ENCODE results near the gene ATPAF2. TPM values are rescaled to one million over a fixed set of nuclear protein-coding genes. Genes with fewer than 3 reads are reported as not detected.

ATPAF2 gene
- total and polyA plus RNA-seq, 4 experiments from 2014 or later: 16.6 to 24.3 (median 21.0) TPM

DNA sequence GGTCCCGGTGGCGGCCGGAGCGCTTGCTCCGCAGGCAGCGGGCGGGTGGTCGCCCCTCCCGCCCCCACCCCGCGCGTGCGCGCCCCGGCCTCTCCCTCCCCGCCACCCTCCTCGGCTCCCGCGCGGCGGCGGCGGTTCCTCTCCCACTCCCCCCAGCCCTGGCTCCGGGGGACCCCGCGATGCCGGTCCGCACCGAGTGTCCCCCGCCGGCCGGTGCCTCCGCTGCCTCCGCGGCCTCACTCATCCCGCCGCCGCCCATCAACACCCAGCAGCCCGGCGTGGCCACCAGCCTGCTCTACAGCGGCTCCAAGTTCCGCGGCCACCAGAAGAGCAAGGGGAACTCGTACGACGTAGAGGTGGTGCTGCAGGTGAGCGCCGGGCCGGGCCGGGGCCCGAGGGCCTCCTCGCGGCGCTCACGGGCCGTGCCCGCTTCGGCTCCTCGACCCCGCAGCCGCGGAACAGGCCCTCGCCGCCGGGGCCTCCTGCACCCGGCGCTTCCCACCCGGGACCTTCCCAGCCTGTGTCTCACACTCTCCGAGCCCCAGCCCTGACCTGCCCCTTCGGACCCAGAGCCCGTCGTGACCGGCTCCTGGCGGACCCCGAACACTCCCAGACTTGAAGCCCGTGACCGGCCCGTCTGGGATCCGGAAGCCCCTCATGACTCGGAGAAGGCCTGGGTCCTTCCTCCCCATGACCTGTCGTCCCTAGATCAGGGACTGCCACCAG is 730 bp upstream of the ATPAF2 start:
- Mint-ChIP-seq H3K27me3 (no peaks in the 10 kb centered on the region), H3K4me1 (peaks cover 34 to 67% (median 48%) of the 10 kb centered on the region in 4 donors), H3K36me3 (peaks cover 0 to 9% of the 10 kb centered on the region in 2 donors), H3K9me3 (peaks cover 0 to 1% (median 0%) of the 10 kb centered on the region in 8 donors), H3K27ac (peak overlapping the region; percentile 80 to 100 (median 99)), H3K4me3 (peak overlapping the region; percentile 92 to 100 (median 100))
- ChIA-PET CTCF (ENCODE audit: partially characterized antibody) (no interaction called here), POLR2A (ENCODE audit: partially characterized antibody) (interaction anchor here (1.2 kb wide), 1 partner anchor 204 kb away, joined by 6 read pairs; the partner anchor contains the start of gene SREBF1)
- intact Hi-C loops (cut with micrococcal nuclease): loop anchor here (1.0 to 5.0 kb wide), 6 partner anchors 47 to 562 kb away; partner anchors contain the start of genes ALKBH5, DRC3, DRG2 and MED9
- H3K9me3 ChIP-seq (ENCODE audit: control insufficient read depth in 1 of 2, low read length in 2 of 2): no peaks in the 10 kb centered on the region
- no peaks in the 10 kb centered on the region for H3K36me3 ChIP-seq (ENCODE audit: insufficient read depth, low read length)
- H3K4me3 ChIP-seq (ENCODE audit: low read length in 2 of 2): peak overlapping the region; percentile 39 to 79
- peak overlapping the region; percentile 73 for H3K27ac ChIP-seq (ENCODE audit: low read depth, low read length)
- no peak for DNase-seq
- H3K27me3 ChIP-seq (ENCODE audit: insufficient read depth, low read length): no peaks in the 10 kb centered on the region
- peaks cover 26% of the 10 kb centered on the region for H3K4me1 ChIP-seq (ENCODE audit: insufficient read depth, low read length)

DNA sequence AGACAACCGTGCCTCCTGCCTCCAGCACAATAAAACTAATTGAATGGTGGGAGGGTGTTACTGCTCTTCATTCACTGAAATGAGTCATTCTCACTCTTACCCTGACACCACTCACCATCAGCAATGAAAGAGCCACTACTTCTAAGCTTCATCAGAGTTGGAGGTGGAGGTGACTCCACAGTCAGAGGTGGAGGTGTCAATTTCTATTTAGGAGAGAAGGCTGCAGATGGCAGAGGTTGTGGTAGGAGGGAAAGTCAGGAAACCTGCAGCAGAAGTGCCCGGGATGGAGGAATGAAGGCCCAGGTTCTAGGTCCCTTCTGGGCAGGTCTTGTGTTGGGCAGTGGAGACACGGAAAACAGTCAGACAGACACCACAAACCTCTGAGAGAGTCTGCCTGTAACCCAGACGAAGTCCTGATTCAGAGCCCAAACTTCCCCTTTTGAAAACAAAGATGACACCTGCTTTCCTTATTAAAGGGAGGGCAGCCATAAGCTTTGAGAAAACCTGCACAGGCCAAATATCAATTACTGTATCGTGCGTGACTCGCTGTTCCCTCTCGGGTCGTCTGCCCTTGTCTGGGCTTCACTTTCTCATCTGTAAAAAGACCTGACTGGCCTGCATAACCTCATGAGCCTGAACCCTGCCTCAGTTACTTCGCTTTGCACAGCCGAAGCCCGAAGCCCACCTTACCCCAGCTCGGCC is 668 bp downstream of the ATPAF2 start:
- ChIA-PET POLR2A (ENCODE audit: partially characterized antibody) (interaction anchor here (1.2 kb wide), 3 partner anchors 66 to 202 kb away, joined by 3 to 6 read pairs (median 5); partner anchors contain the start of genes DRC3, SREBF1 and TOM1L2), CTCF (ENCODE audit: partially characterized antibody) (interaction anchor here (0.7 to 1.7 kb wide), 3 partner anchors 9 to 358 kb away, joined by 3 to 5 read pairs (median 5); no protein-coding TSS in a partner anchor)
- Histone ChIP-seq H3K9me3 (ENCODE audit: control insufficient read depth in 1 of 2, low read length in 2 of 2) (no peaks in the 10 kb centered on the region), H3K4me3 (ENCODE audit: low read length in 2 of 2) (peak overlapping the region; percentile 72 to 79), H3K4me1 (ENCODE audit: insufficient read depth, low read length) (peaks cover 28% of the 10 kb centered on the region), H3K27me3 (ENCODE audit: insufficient read depth, low read length) (no peaks in the 10 kb centered on the region), H3K36me3 (ENCODE audit: insufficient read depth, low read length) (no peaks in the 10 kb centered on the region), H3K27ac (ENCODE audit: low read depth, low read length) (peak overlapping the region; percentile 73)
- Mint-ChIP-seq H3K27ac (peak overlapping the region; percentile 80 to 100 (median 99)), H3K9me3 (peaks cover 0 to 1% (median 0%) of the 10 kb centered on the region in 8 donors), H3K4me1 (peaks cover 38 to 65% (median 53%) of the 10 kb centered on the region in 4 donors), H3K36me3 (peaks cover 0 to 9% of the 10 kb centered on the region in 2 donors), H3K27me3 (no peaks in the 10 kb centered on the region), H3K4me3 (peak overlapping the region; percentile 92 to 100 (median 100))
- intact Hi-C loops (cut with micrococcal nuclease): loop anchor here (2.0 to 5.0 kb wide), 4 partner anchors 49 to 561 kb away; partner anchors contain the start of genes ALKBH5, DRG2, MED9 and PEMT
- peak in 1 of 5 donors; percentile 59 for DNase-seq

DNA sequence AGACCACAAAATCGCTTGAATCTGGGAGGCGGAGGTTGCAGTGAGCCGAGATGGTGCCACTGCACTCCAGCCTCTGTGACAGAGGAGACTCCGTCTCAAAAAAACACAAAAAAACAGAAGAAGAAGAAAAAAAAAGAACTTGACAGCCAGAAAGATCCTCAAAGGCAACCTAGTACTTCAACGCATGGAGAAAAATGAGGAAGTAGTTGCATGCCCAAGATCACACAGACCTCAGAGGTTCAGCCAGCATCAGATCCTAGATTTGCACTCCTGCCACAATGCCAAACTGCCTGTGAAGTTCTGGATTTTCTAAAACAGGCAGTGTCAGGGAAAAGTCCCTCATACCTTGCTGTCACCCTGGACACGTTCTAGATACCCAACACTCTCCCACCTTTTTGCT is 1.5 kb downstream of the ATPAF2 start:
- POLR2A ChIA-PET (ENCODE audit: partially characterized antibody): interaction anchor here (1.2 kb wide), 2 partner anchors 65 to 148 kb away, joined by 3 to 5 read pairs; partner anchors contain the start of genes DRC3 and TOM1L2
- DNase-seq: no peak
- Mint-ChIP-seq H3K4me3 (peak overlapping the region; percentile 42 to 100 (median 98)), H3K9me3 (peaks cover 0 to 1% (median 0%) of the 10 kb centered on the region in 8 donors), H3K4me1 (peaks cover 40 to 67% (median 51%) of the 10 kb centered on the region in 4 donors), H3K36me3 (peaks cover 0 to 9% of the 10 kb centered on the region in 2 donors), H3K27me3 (no peaks in the 10 kb centered on the region), H3K27ac (peak overlapping the region in 5 of 7 donors; percentile 38 to 99 (median 80))
- H3K36me3 ChIP-seq (ENCODE audit: insufficient read depth, low read length): no peaks in the 10 kb centered on the region
- H3K27ac ChIP-seq (ENCODE audit: low read depth, low read length): no peak overlapping the region
- no peaks in the 10 kb centered on the region for H3K9me3 ChIP-seq (ENCODE audit: control insufficient read depth in 1 of 2, low read length in 2 of 2)
- intact Hi-C loops (cut with micrococcal nuclease): loop anchor here (5.0 kb wide), 1 partner anchor 560 kb away; the partner anchor contains the start of gene MED9
- CTCF ChIA-PET (ENCODE audit: partially characterized antibody): interaction anchor here (1.7 kb wide), 1 partner anchor 357 kb away, joined by 5 read pairs; no protein-coding TSS in a partner anchor
- H3K4me3 ChIP-seq (ENCODE audit: low read length in 2 of 2): no peak overlapping the region
- H3K4me1 ChIP-seq (ENCODE audit: insufficient read depth, low read length): peaks cover 35% of the 10 kb centered on the region
- no peaks in the 10 kb centered on the region for H3K27me3 ChIP-seq (ENCODE audit: insufficient read depth, low read length)

DNA sequence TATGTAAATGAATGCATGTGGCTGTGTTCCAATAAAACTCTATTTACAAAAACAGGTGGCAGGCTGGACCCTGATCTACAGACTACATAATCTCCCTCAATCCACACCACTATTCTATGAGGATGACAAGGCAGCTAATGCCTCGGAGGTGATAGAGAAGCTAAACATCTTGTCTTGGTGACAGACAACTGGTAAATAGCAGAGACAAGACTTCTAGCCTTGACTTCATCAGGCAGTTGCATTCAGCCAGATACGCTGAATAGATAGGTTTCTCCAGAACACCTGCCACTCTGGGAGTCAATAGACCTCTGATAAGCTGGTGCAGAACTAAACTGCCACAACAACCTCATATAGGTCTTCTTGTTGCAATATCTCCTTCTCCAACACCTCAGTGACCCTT is 3.3 kb downstream of the ATPAF2 start:
- H3K9me3 ChIP-seq (ENCODE audit: control insufficient read depth in 1 of 2, low read length in 2 of 2): no peaks in the 10 kb centered on the region
- H3K4me3 ChIP-seq (ENCODE audit: low read length in 2 of 2): no peak overlapping the region
- Mint-ChIP-seq H3K27ac (peak overlapping the region in 1 of 7 donors; percentile 8), H3K36me3 (peaks cover 0 to 7% of the 10 kb centered on the region in 2 donors), H3K27me3 (no peaks in the 10 kb centered on the region), H3K4me1 (peaks cover 27 to 55% (median 39%) of the 10 kb centered on the region in 4 donors), H3K9me3 (peaks cover 0 to 1% (median 0%) of the 10 kb centered on the region in 8 donors), H3K4me3 (no peak overlapping the region)
- POLR2A ChIA-PET (ENCODE audit: partially characterized antibody): interaction anchor here (0.6 to 0.7 kb wide), 2 partner anchors 149 to 194 kb away, joined by 3 read pairs; no protein-coding TSS in a partner anchor
- intact Hi-C loops (cut with micrococcal nuclease): loop anchor here (5.0 kb wide), 1 partner anchor 558 kb away; the partner anchor contains the start of gene MED9
- CTCF ChIA-PET (ENCODE audit: partially characterized antibody): interaction anchor here (0.8 to 3.9 kb wide), 7 partner anchors 10 to 539 kb away, joined by 3 to 47 read pairs (median 3); partner anchors contain the start of genes RAI1 and RASD1
- H3K36me3 ChIP-seq (ENCODE audit: insufficient read depth, low read length): no peaks in the 10 kb centered on the region
- no peaks in the 10 kb centered on the region for H3K27me3 ChIP-seq (ENCODE audit: insufficient read depth, low read length)
- peaks cover 33% of the 10 kb centered on the region for H3K4me1 ChIP-seq (ENCODE audit: insufficient read depth, low read length)
- H3K27ac ChIP-seq (ENCODE audit: low read depth, low read length): no peak overlapping the region
- DNase-seq: no peak

DNA sequence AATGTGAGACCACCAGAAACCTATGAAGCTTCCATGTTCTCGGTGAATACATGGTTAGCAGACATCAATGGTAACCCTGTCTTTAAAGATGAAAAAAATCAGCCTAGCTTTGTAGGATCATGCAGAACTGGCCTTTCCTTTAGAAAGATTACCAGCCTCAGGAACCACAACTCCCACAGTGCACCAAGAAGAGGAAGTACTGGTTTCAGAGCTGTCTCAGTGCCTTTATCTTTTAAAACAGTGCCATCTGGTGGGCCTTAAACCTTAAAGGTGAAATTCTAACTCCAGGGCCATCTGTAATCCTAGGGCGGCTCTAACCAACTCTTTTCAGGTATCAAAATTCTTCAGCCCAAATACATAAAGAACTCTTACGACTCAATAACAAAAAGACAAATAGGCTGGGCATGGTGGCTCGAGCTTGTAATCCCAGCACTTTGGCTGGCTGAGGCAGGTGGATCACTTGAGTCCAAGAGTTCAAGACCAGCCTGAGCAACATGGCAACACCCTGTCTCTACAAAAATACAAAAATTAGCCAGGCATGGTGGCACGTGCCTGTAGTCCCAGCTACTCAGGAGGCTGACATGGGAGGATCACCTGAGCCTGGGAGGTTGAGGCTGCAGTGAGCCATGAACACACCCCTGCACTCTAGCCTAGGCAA is 5.4 kb downstream of the ATPAF2 start:
- Mint-ChIP-seq H3K27me3 (no peaks in the 10 kb centered on the region), H3K27ac (peak overlapping the region in 6 of 7 donors; percentile 43 to 89 (median 76)), H3K4me3 (peak overlapping the region in 2 of 8 donors; percentile 12 to 26), H3K36me3 (peaks cover 0 to 1% of the 10 kb centered on the region in 2 donors), H3K4me1 (peaks cover 17 to 38% (median 25%) of the 10 kb centered on the region in 4 donors), H3K9me3 (no peaks in the 10 kb centered on the region)
- H3K9me3 ChIP-seq (ENCODE audit: control insufficient read depth in 1 of 2, low read length in 2 of 2): no peaks in the 10 kb centered on the region
- H3K27me3 ChIP-seq (ENCODE audit: insufficient read depth, low read length): no peaks in the 10 kb centered on the region
- peak; percentile 72 to 77 (median 74) for DNase-seq
- H3K36me3 ChIP-seq (ENCODE audit: insufficient read depth, low read length): no peaks in the 10 kb centered on the region
- POLR2A ChIA-PET (ENCODE audit: partially characterized antibody): interaction anchor here (0.6 to 1.7 kb wide), 5 partner anchors 61 to 353 kb away, joined by 3 to 8 read pairs (median 3); partner anchors contain the start of genes DRC3 and TOM1L2
- H3K4me1 ChIP-seq (ENCODE audit: insufficient read depth, low read length): peaks cover 24% of the 10 kb centered on the region
- intact Hi-C loops (cut with micrococcal nuclease): loop anchor here (1.0 kb wide), 5 partner anchors 61 to 352 kb away; partner anchors contain the start of genes DRC3, RAI1 and TOM1L2
- no peak overlapping the region for H3K27ac ChIP-seq (ENCODE audit: low read depth, low read length)
- no peak overlapping the region for H3K4me3 ChIP-seq (ENCODE audit: low read length in 2 of 2)
- CTCF ChIA-PET (ENCODE audit: partially characterized antibody): interaction anchor here (0.6 to 3.9 kb wide), 30 partner anchors 9 to 678 kb away, joined by 3 to 47 read pairs (median 4); partner anchors contain the start of genes DRC3, RAI1 and TOM1L2

DNA sequence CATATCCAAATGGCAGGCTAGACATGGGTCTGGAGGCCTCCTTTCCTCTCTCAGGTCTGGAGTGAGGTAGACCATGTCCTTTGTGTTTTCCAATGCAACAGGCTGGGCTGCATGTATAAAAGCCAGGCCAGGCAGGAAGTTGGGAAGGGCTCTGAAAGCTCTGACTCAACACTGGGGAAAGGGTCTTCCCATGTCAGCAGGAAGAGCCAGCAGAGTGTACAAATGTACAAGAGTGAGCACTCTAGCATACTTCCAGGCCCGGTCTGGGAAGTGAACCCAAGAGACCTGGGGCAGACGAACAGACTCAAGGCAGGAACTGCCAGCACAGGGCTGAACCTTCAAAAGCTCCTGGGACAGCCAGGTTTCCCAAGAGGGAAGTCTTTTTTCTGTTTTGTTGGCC is 7.0 kb downstream of the ATPAF2 start:
- H3K36me3 Mint-ChIP-seq: peaks cover 4 to 6% of the 10 kb centered on the region in 2 donors
- H3K9me3 Mint-ChIP-seq: no peaks in the 10 kb centered on the region
- intact Hi-C loops (cut with micrococcal nuclease): no loop called here
- H3K4me1 Mint-ChIP-seq: peaks cover 7 to 22% (median 11%) of the 10 kb centered on the region in 4 donors
- peaks cover 12% of the 10 kb centered on the region for H3K36me3 ChIP-seq (ENCODE audit: insufficient read depth, low read length)
- peak overlapping the region in 1 of 7 donors; percentile 70 for H3K27ac Mint-ChIP-seq
- no peak for DNase-seq
- H3K9me3 ChIP-seq (ENCODE audit: control insufficient read depth in 1 of 2, low read length in 2 of 2): no peaks in the 10 kb centered on the region
- H3K27ac ChIP-seq (ENCODE audit: low read depth, low read length): no peak overlapping the region
- H3K27me3 Mint-ChIP-seq: no peaks in the 10 kb centered on the region
- peaks cover 9% of the 10 kb centered on the region for H3K4me1 ChIP-seq (ENCODE audit: insufficient read depth, low read length)
- H3K4me3 ChIP-seq (ENCODE audit: low read length in 2 of 2): no peak overlapping the region
- POLR2A ChIA-PET (ENCODE audit: partially characterized antibody): interaction anchor here (0.6 kb wide), 1 partner anchor 843 kb away, joined by 4 read pairs; no protein-coding TSS in a partner anchor
- CTCF ChIA-PET (ENCODE audit: partially characterized antibody): interaction anchor here (0.8 to 1.4 kb wide), 3 partner anchors 134 to 352 kb away, joined by 3 to 6 read pairs (median 3); no protein-coding TSS in a partner anchor
- H3K27me3 ChIP-seq (ENCODE audit: insufficient read depth, low read length): no peaks in the 10 kb centered on the region
- no peak overlapping the region for H3K4me3 Mint-ChIP-seq

Measured in CD4-positive, alpha-beta memory T cell (primary cell).